Cardiac septum (tissue), 1 donor: ENCODE data around the gene COMT. TPM values are rescaled to one million over a fixed set of nuclear protein-coding genes. Genes with fewer than 3 reads are reported as not detected.

Experiments used
- DNase-seq: peaks from one replicate; pipeline ENCODE4 v3.0.0-alpha.2; 2020; ENCODE audit warnings: low spot score
- intact Hi-C: fragments of 100-400 bp; cut with DNase I; formaldehyde crosslinking; loops from one replicate; pipeline ENCODE4 v1.14.0; 2022
- long read RNA-seq: library from polyadenylated mRNA; unstranded; transcript quantifications from one replicate; pipeline ENCODE4 v2.0.0, GENCODE V29; 2021
- total RNA-seq: library from RNA; stranded (reverse); fragmentation: NEBNext Ultra II Directional; extraction: Animal tissue kit (Norgen Biotek cat#: 25700); gene quantifications from one replicate; pipeline ENCODE4 v1.2.1, GENCODE V29; 2021
- donor health status: DM: no; HTN: no; CAD: no.

The COMT gene
- 97.1 TPM for total RNA-seq
- long read RNA-seq, transcript COMT-202 (6 exons, 2,437 nt): major isoform, 108 of 156 reads
- long read RNA-seq, transcript COMT-204 (6 exons, 1,548 nt): minor isoform, 8 of 156 reads
- long read RNA-seq, transcript COMT-209 (4 exons, 1,035 nt): minor isoform, 6 of 156 reads
- long read RNA-seq, partial matches to known transcripts: 16 of 156 reads
- long read RNA-seq, other reads (novel, unspliced or antisense): 18 of 156 reads

DNA sequence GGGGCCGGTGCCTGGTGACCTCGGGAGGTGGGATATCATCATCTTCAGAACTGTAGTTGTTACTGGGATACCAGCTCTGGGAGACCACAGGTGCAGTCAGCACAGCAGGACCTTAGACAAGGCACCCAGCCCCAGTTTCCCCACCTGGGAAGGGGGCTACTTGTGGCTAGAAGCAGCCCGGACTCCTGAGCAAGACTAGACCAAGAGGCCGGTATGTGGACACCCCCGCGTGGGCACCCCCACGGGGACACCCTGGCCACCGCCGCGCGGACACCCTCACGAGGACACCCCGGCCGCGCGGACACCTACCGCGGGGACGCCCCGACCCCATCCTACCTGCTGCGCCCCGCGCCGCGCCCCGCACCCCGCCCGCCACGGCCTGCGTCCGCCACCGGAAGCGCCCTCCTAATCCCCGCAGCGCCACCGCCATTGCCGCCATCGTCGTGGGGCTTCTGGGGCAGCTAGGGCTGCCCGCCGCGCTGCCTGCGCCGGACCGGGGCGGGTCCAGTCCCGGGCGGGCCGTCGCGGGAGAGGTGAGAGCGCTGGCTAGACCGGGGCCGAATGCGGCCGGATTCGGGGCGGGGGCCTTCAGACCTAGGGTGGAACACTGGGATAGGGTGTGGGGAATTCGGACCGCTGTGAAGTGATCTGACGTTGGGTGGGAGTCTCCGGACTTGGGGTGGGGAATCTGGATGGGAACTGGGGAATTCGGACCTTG, at the start of gene COMT, which contains the start of gene TXNRD2:
TSS of gene COMT (plus strand) at position 408 of the 718 bp plus-strand sequence. CDS start 20,755 bp downstream, outside the sequence.
TSS of gene TXNRD2 (minus strand) at position 454 of the 718 bp plus-strand sequence. CDS start at position 439, 15 bp downstream.
- peak; percentile 85 for DNase-seq
- intact Hi-C loops: loop anchor here (5.0 kb wide), 1 partner anchor 219 kb away; the partner anchor contains the start of gene GP1BB

GRCh38 chr22:19892257-19892879, 49.2 kb upstream of the COMT start:
- intact Hi-C loops: no loop called here
- DNase-seq: no peak

- no peak for DNase-seq
- intact Hi-C loops: no loop called here
Measured at GRCh38 chr22:19892925-19893324, 48.6 kb upstream of the COMT start.

- no peak for DNase-seq
- intact Hi-C loops: no loop called here
Measured at GRCh38 chr22:19893363-19893762, 48.2 kb upstream of the COMT start.

DNA sequence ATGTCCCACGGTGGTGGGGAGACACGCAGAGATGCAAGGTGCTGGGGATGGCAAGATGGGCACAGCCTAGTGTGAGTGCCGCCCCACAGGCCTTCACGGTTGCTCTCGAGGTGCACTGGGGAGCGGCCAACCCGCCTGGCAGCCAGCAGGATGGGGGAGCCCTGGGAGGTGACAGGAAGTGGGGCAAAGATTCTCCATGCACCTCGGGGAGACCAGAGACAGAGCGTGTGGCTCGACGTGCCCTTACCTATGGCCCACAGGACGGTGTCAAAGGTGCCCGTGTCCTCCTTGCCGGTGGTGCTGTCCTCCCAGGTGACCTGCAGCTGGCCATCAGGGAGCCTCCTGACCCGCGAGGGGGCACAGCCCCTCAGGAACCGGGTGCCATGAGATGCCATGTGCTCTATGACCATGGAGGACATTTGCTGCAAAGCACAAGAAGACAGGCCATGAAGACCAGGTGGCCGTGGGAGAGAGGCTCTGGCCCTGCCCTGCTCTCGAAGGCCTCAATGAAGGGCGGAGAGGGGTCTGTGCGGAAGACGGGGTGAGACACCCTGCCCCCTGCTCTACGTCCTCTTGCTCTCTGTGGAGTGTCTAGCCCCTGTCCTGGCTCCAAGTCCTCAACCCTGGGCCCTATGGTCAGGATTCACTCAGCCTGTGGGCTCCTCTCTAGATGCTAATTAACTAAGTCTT, 46.3 kb upstream of the COMT start:
- DNase-seq: no peak
- intact Hi-C loops: no loop called here

DNA sequence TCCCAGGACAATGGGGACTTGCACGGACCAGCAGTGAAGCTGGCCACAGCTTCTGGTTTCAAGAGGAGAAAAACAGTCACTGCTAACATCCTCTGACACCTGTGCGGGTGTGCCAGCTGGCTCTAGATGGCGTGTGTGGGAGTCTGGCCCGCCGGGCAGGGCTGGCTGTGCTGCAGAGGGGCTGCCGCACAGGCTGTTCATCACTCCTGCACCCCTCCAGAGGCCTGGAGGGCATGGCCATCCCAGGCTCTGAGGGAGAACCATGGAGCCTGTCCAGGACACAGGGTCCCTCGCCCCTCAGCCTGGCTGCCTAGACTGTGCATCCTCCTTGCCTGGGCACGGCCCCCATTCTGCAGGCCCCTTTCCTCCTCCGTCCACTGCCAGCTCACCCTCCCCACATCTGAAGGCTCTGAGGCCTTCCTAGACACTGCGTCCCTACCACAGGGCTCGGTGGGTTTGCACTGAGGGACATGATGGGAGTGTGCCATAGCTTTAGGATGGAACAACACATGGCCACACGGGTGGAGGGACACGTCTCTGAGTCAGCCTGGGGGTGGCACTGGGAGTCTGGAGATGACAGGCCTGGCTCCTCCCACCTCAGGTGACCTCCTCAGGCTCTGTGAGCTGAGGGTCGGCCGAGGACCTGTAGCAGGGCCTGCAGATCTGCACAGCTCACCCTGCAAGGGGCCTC, 44.8 kb upstream of the COMT start:
- intact Hi-C loops: no loop called here
- DNase-seq: no peak

DNA sequence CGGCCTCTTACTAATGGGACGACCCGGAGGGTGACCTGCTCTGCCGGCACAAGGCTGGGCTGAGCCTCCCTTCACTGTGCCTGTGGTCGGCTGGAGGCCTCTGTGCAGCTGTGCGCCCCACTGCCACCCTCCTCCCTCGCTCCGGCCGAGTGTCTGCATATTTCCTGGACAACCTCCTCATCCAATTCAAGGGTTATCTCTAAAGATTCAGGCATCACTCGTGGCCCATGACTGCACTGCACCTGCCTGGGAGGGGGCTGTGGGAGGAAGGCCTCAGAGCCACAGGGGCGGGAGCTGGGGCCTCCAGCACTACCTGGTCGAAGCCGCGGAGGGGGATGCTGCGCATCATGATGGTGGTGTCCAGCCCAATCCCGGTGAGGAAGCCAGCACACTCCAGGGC, 43.8 kb upstream of the COMT start:
- intact Hi-C loops: no loop called here
- no peak for DNase-seq

- DNase-seq: no peak
- intact Hi-C loops: no loop called here
Measured at GRCh38 chr22:19898145-19898544, 43.4 kb upstream of the COMT start.

DNA sequence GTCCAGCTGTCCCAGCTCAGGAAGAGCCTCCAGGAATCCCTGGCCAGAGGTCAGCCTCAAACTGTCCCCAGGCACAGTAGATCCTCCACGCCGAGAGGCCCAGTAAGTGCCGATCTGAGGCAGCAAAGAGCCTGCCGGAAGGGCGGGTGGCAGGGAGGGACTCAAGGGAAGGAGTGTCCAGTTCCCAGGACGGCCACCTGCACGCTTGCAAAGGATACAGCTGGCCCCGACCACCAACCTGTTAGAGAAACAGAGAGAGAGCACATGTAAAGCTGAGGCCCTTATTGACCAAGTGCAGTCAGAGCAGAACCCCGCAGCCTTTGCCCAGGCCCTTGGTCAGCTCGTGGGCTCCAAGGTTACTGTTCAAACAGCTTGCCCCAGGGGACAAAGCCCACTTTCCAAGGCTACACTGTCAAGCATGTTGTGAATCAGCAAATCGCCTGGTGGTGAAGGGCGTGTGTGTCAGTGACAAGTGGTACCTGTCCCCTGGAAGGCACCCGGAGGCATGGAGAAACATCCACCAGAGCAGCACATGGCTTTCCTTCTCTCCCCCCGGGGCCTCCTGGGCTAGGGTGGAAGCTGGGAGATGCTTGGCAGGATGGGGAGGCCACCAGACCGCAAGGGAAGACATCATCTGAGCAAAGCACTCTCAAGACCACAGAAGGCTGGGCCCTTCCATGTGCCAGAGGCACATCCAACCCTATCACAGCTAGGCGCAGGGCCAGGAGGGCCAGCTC, 42.6 kb upstream of the COMT start:
- no peak for DNase-seq
- intact Hi-C loops: no loop called here

DNA sequence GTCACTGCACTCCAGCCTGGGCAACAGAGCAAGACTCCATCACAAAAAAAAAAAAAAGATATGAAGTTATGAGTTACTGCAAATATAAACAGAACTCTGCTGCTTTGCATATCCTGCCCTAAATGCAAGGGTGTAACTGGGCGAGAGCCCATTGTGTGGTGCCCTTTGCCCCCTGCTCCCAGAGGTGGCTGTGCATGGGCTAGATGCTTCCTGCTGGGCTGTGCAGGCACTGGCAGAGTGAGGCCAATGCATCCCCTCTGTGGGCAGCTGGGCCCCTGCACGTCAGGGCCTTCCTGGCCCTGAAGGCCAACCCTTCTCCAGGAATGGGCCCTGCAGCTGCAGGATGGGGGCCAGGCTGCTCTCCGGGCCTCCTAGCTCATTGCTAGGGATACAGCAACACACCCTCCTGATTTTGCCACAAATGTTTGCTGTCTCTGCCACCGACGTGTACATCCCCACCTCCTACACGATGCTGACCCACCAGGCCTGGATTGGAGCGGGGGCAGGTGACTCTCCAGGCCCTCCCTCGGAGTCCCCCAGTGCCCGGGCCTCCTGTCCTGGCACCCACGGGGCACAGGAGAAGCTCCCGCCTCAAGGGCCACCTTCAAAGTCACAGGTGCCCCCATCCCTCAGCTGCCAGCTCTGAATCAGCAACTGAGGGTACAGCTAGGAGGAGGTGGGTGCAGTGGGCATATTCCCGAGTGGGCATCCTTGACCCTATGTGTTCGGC, 40.7 kb upstream of the COMT start:
- no peak for DNase-seq
- intact Hi-C loops: loop anchor here (10.0 kb wide), 1 partner anchor 86 kb away; no protein-coding TSS in a partner anchor

GRCh38 chr22:19901577-19902244, 39.9 kb upstream of the COMT start:
- intact Hi-C loops: loop anchor here (10.0 kb wide), 1 partner anchor 87 kb away; no protein-coding TSS in a partner anchor
- no peak for DNase-seq

GRCh38 chr22:19902245-19902715, 39.3 kb upstream of the COMT start:
- intact Hi-C loops: loop anchor here (10.0 kb wide), 1 partner anchor 87 kb away; no protein-coding TSS in a partner anchor
- no peak for DNase-seq

DNA sequence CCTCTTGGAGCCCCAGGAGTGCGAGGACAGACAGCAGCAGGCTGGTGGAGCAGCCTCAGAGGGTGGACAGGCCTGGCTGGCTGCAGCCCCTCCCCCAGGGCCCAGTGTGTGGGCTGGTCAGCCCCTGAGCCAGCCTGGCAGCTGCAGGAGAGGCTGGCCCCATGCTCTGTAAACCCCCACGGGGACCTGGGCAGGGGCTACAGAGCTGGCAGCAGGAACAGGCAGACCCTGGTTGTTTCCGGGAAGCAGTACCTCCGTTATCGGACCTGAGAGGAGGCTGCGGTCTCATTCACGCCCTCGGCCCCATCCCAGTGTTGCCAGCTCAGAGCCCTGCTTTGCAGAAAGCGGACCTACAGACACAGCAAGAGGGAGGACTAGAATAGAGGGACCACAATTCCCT, 38.5 kb upstream of the COMT start:
- intact Hi-C loops: loop anchor here (10.0 kb wide), 1 partner anchor 88 kb away; no protein-coding TSS in a partner anchor
- DNase-seq: no peak

DNA sequence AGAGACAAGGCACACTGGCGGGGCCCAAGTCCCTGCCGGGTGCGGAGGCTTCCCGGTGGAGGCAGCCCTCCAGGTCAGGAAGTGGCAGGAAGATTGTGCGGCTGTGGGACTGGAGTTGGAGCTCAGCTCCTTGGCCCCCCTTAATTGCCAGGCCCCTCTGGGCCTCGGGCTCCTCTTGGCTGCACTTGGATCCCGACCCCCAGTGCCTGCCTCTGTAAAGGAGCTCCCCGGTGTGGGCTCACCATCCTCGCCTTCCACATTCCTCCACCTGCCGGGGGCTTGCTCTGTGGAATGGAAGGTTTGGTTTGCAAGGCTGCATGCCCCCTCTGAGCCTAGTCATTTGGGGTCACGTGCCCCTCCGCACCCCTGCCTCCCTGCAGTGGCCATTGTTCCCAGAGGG, 38.1 kb upstream of the COMT start:
- DNase-seq: no peak
- intact Hi-C loops: loop anchor here (10.0 kb wide), 1 partner anchor 89 kb away; no protein-coding TSS in a partner anchor

- no peak for DNase-seq
- intact Hi-C loops: loop anchor here (10.0 kb wide), 1 partner anchor 90 kb away; no protein-coding TSS in a partner anchor
Measured at GRCh38 chr22:19904174-19904856, 37.3 kb upstream of the COMT start.

- intact Hi-C loops: loop anchor here (10.0 kb wide), 1 partner anchor 90 kb away; no protein-coding TSS in a partner anchor
- DNase-seq: no peak
Measured at GRCh38 chr22:19904935-19905334, 36.6 kb upstream of the COMT start.
